HEK293 (cell line): ENCODE measurements around the gene PLBD2.

ENCODE experiments used
- CTCF ChIA-PET: fragments of 350-600 bp; formaldehyde crosslinking; extraction: SDS; loops from one replicate; lab custom pipeline; 2021; ENCODE audit warnings: antibody characterized with exemption; lab: Yijun Ruan, JAX
- POLR2A ChIA-PET: fragments of 300-600 bp; formaldehyde crosslinking; extraction: SDS; loops from one replicate; lab custom pipeline; 2020; ENCODE audit warnings: antibody characterized with exemption, inconsistent platforms; lab: Yijun Ruan, JAX
- H3K27ac ChIP-seq: fragments of 200-500 bp; sonication (Bioruptor generic); 2 replicates; pipeline ENCODE4 v1.5.1; 2014; ENCODE audit warnings: low read depth, low read length, control low read depth, inconsistent platforms; ENCODE audit errors: extremely low read depth
- H3K36me3 ChIP-seq, 2 experiments: fragments of 200-500 bp in 1 of 2; sonication (Bioruptor generic) in 1 of 2; 1 replicate in 1 of 2; 2 replicates in 1 of 2; pipeline ENCODE4 v1.5.1; 2014 to 2017; ENCODE audit warnings: inconsistent platforms in 2 of 2, low read length in 2 of 2; ENCODE audit not compliant: control insufficient read depth in 2 of 2, insufficient read depth in 1 of 2
- H3K4me1 ChIP-seq: fragments of 200-500 bp; sonication (Bioruptor generic); 2 replicates; pipeline ENCODE4 v1.5.1; 2014; ENCODE audit warnings: mild to moderate bottlenecking, low read length, inconsistent platforms; ENCODE audit not compliant: control insufficient read depth, insufficient read depth
- H3K4me3 ChIP-seq: 2 replicates; pipeline ENCODE4 v1.5.1; 2011; ENCODE audit warnings: low read depth, mild to moderate bottlenecking, control low read depth, low read length, moderate library complexity
- H3K9me3 ChIP-seq: fragments of 200-500 bp; sonication (Bioruptor generic); 2 replicates; pipeline ENCODE4 v1.5.1; 2014; ENCODE audit warnings: low read depth, low read length, inconsistent platforms; ENCODE audit not compliant: control insufficient read depth, insufficient read depth
- PBX3 ChIP-seq: sonication (generic); formaldehyde crosslinking; IDR thresholded peaks from 2 replicates; pipeline ENCODE4 v1.8.1; 2022; ENCODE audit warnings: mild to moderate bottlenecking, moderate library complexity, missing genetic modification reagents
- SALL2 ChIP-seq: fragments of 450-650 bp; formaldehyde crosslinking; IDR thresholded peaks from 2 replicates; pipeline ENCODE4 v1.5.0; 2017; ENCODE audit warnings: missing biosample characterization, mild to moderate bottlenecking, missing genetic modification characterization, borderline replicate concordance
- ZNF121 ChIP-seq: fragments of 450-650 bp; formaldehyde crosslinking; IDR thresholded peaks from 2 replicates; pipeline ENCODE4 v1.5.1; 2016; ENCODE audit warnings: missing biosample characterization, missing genetic modification characterization
- ZNF157 ChIP-seq: fragments of 450-650 bp; formaldehyde crosslinking; IDR thresholded peaks from 2 replicates; pipeline ENCODE4 v1.5.1; 2016; ENCODE audit warnings: missing biosample characterization, missing genetic modification characterization
- ZNF16 ChIP-seq: fragments of 450-650 bp; formaldehyde crosslinking; IDR thresholded peaks from 2 replicates; pipeline ENCODE4 v1.5.1; 2016; ENCODE audit warnings: low read depth, missing biosample characterization, missing genetic modification characterization
- ZNF548 ChIP-seq: fragments of 450-650 bp; formaldehyde crosslinking; IDR thresholded peaks from 2 replicates; pipeline ENCODE4 v1.5.1; 2016; ENCODE audit warnings: missing biosample characterization, missing genetic modification characterization
- ZNF645 ChIP-seq: fragments of 450-650 bp; formaldehyde crosslinking; IDR thresholded peaks from 2 replicates; pipeline ENCODE4; 2016; ENCODE audit warnings: missing biosample characterization, missing genetic modification characterization
- ZNF768 ChIP-seq: fragments of 450-650 bp; formaldehyde crosslinking; IDR thresholded peaks from 2 replicates; pipeline ENCODE4 v1.5.1; 2018; ENCODE audit warnings: missing biosample characterization, mild to moderate bottlenecking, missing genetic modification characterization
- ZNF785 ChIP-seq: fragments of 450-650 bp; formaldehyde crosslinking; IDR thresholded peaks from 2 replicates; pipeline ENCODE4 v1.5.1; 2016; ENCODE audit warnings: missing biosample characterization, missing genetic modification characterization
- TF ChIP-seq, protein P1 (sequence below): fragments of 450-650 bp; formaldehyde crosslinking; IDR thresholded peaks from 2 replicates; pipeline ENCODE4 v1.5.1; 2016; ENCODE audit warnings: missing biosample characterization, missing genetic modification characterization, borderline replicate concordance
- TF ChIP-seq, protein P2 (sequence below): fragments of 450-650 bp; formaldehyde crosslinking; IDR thresholded peaks from 2 replicates; pipeline ENCODE4 v1.5.1; 2016; ENCODE audit warnings: missing biosample characterization, missing genetic modification characterization
- TF ChIP-seq, protein P3 (sequence below): fragments of 450-650 bp; formaldehyde crosslinking; IDR thresholded peaks from 2 replicates; pipeline ENCODE4 v1.5.1; 2016; ENCODE audit warnings: missing biosample characterization, missing genetic modification characterization
- TF ChIP-seq, protein P4 (sequence below): fragments of 450-650 bp; formaldehyde crosslinking; IDR thresholded peaks from 2 replicates; pipeline ENCODE4 v1.5.0; 2017; ENCODE audit warnings: missing biosample characterization, missing genetic modification characterization, borderline replicate concordance

Gene PLBD2

DNA sequence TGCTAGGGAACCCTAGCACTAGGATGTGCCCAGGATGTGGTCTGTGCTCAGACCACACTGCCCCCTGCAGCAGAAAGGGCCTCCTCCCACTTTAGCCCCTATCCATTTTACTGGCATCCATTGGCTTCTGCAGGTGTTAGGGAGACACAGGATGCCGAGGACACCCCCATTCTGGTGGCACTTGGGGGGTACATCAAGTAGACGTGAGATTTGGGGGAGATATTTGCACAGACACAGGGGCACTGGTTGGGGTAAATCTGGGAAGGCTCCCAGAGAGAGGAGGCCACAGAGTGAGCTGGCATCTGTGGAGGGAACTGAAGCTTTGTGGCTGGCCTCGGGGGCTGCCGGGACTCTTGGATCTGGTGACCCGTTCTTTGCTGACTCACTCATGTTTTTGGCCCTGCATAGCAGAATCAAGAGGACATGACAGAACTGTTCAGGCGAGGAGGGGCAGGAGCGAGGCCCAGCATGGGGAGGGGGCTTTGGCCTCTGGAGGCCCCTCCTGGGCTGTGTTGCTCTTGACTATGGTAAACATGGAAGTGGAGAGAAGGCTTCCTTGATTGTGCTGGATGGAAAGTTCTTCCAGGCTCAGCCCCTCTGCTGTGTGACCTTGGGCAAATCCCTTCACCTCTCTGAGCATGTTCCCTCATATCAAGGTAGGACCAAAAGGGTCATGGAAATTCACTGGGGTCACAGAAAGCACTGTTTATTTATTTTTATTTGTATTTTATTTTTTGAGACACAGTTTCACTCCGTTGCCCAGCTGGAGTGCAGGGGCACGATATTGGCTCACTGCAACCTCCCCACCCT, 1.8 kb downstream of the PLBD2 start:
- no peaks in the 10 kb centered on the region for H3K4me1 ChIP-seq
- H3K36me3 ChIP-seq, result peaks cover 0 to 3% of the 10 kb centered on the region in 2 experiments; a peak in 2 of 3 replicates
- H3K4me3 ChIP-seq, result no peak overlapping the region
- H3K27ac ChIP-seq, result no peak overlapping the region
- POLR2A ChIA-PET, result no interaction called here
- no peak for TF ChIP-seq ZNF16 (tag by site-specific recombination)
- TF ChIP-seq, protein P1, sequence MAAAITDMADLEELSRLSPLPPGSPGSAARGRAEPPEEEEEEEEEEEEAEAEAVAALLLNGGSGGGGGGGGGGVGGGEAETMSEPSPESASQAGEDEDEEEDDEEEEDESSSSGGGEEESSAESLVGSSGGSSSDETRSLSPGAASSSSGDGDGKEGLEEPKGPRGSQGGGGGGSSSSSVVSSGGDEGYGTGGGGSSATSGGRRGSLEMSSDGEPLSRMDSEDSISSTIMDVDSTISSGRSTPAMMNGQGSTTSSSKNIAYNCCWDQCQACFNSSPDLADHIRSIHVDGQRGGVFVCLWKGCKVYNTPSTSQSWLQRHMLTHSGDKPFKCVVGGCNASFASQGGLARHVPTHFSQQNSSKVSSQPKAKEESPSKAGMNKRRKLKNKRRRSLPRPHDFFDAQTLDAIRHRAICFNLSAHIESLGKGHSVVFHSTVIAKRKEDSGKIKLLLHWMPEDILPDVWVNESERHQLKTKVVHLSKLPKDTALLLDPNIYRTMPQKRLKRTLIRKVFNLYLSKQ, result no peak
- no peak for TF ChIP-seq ZNF645 (tag by site-specific recombination)
- no peak for TF ChIP-seq ZNF548 (tag by site-specific recombination)
- TF ChIP-seq, protein P2, sequence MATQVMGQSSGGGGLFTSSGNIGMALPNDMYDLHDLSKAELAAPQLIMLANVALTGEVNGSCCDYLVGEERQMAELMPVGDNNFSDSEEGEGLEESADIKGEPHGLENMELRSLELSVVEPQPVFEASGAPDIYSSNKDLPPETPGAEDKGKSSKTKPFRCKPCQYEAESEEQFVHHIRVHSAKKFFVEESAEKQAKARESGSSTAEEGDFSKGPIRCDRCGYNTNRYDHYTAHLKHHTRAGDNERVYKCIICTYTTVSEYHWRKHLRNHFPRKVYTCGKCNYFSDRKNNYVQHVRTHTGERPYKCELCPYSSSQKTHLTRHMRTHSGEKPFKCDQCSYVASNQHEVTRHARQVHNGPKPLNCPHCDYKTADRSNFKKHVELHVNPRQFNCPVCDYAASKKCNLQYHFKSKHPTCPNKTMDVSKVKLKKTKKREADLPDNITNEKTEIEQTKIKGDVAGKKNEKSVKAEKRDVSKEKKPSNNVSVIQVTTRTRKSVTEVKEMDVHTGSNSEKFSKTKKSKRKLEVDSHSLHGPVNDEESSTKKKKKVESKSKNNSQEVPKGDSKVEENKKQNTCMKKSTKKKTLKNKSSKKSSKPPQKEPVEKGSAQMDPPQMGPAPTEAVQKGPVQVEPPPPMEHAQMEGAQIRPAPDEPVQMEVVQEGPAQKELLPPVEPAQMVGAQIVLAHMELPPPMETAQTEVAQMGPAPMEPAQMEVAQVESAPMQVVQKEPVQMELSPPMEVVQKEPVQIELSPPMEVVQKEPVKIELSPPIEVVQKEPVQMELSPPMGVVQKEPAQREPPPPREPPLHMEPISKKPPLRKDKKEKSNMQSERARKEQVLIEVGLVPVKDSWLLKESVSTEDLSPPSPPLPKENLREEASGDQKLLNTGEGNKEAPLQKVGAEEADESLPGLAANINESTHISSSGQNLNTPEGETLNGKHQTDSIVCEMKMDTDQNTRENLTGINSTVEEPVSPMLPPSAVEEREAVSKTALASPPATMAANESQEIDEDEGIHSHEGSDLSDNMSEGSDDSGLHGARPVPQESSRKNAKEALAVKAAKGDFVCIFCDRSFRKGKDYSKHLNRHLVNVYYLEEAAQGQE (tag by site-specific recombination), result no peak
- no peak for TF ChIP-seq ZNF785
- TF ChIP-seq, protein P3, sequence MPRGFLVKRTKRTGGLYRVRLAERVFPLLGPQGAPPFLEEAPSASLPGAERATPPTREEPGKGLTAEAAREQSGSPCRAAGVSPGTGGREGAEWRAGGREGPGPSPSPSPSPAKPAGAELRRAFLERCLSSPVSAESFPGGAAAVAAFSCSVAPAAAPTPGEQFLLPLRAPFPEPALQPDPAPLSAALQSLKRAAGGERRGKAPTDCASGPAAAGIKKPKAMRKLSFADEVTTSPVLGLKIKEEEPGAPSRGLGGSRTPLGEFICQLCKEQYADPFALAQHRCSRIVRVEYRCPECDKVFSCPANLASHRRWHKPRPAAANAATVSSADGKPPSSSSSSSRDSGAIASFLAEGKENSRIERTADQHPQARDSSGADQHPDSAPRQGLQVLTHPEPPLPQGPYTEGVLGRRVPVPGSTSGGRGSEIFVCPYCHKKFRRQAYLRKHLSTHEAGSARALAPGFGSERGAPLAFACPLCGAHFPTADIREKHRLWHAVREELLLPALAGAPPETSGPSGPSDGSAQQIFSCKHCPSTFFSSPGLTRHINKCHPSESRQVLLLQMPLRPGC, result no peak
- TF ChIP-seq ZNF768, result 0 out of 2 replicates have a peak, but pooled peaks have one; percentile 67
- H3K9me3 ChIP-seq, result no peaks in the 10 kb centered on the region
- CTCF ChIA-PET, result no interaction called here

DNA sequence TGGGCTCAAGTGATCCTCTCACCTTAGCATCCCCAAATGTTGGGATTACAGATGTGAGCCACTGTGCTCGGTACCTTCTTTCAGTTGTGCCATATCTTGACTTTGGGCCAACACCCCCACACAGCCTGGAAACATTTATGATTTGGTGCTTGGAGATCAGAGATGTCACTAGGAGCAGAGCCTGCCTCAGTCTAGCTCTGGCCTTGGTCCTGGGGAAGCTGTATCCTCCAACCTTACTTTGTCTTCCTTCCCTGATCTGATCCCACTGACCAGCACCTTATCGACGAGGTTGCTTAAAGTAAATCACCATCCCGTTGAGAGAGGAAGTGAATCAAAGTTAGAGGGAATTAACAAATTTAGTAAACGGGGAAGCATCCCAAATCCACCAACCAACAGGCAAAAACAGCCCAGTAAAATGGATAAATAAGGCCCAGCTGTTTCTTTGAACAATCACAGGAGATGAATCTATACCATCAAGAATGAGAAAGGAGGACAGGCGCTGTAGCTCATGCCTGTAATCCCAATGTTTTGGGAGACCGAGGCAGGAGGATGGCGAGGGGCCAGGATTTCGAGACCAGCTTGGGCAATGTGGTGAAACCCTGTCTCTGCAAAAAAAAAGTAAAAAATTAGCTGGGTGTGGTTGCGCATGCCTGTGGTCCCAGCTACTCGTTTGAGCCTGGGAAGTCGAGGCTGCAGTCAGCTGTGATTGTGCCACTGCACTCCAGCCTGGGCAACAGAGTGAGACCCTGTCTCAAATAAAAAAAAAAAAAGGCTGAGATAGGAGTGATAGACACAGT, 3.4 kb downstream of the PLBD2 start:
- Histone ChIP-seq H3K4me1 (no peaks in the 10 kb centered on the region), H3K36me3 (peaks cover 0 to 3% of the 10 kb centered on the region in 2 experiments; a peak in 2 of 3 replicates), H3K27ac (no peak overlapping the region), H3K9me3 (no peaks in the 10 kb centered on the region), H3K4me3 (no peak overlapping the region)
- CTCF ChIA-PET, result interaction anchor here (1.1 kb wide), 1 partner anchor 64 kb away, joined by 3 read pairs; no protein-coding TSS in a partner anchor
- POLR2A ChIA-PET, result no interaction called here
- TF ChIP-seq ZNF157 (tag by site-specific recombination) (no peak), SALL2 (no peak), ZNF121 (peak; percentile 18; the same call in 1 of the 2 replicates), PBX3 (CRISPR knock-in tag) (no peak)
- TF ChIP-seq, protein P4, sequence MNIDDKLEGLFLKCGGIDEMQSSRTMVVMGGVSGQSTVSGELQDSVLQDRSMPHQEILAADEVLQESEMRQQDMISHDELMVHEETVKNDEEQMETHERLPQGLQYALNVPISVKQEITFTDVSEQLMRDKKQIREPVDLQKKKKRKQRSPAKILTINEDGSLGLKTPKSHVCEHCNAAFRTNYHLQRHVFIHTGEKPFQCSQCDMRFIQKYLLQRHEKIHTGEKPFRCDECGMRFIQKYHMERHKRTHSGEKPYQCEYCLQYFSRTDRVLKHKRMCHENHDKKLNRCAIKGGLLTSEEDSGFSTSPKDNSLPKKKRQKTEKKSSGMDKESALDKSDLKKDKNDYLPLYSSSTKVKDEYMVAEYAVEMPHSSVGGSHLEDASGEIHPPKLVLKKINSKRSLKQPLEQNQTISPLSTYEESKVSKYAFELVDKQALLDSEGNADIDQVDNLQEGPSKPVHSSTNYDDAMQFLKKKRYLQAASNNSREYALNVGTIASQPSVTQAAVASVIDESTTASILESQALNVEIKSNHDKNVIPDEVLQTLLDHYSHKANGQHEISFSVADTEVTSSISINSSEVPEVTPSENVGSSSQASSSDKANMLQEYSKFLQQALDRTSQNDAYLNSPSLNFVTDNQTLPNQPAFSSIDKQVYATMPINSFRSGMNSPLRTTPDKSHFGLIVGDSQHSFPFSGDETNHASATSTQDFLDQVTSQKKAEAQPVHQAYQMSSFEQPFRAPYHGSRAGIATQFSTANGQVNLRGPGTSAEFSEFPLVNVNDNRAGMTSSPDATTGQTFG, result no peak
- TF ChIP-seq, protein P2 (tag by site-specific recombination), result peak; percentile 75
